ENCODE measurements around the gene ATXN2.

Gene ATXN2

DNA sequence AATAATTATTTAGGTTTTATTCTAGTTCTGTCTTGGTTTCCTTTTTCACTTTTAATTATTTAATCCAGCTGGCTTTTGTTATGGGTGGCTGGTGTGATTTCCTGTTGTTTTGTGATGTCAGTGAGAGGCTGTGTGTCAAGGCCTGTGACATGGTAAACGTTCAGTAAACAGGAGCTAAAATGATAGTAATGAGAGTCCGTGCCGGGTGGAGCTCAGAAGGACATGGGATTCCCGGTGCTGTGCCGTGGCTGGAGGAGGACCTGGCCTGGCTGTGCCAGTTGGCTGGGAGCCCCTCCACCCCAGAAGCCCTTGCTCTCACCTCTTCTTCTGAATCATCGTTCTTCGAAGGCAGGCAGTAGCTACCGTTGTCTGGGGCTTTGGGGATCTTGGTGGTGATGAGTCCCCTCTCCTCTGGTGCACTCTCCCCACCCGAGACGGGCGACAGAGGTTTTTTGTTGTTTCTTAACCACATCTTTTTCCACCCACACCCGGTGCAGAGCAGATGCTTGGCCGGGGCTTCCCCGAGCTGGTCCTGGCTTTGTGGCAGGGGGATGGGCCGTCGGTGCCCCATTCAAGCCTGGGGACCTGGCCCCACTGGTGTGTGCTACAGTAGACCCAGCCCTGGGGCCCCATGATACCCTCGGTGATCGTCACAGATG, 164.3 kb downstream of the ATXN2 start:
- Histone ChIP-seq H3K36me3 (no peaks in the 10 kb centered on the region), H3K27ac (no peak overlapping the region), H3K27me3 (ENCODE audit: insufficient read depth, low read depth, severe bottlenecking) (no peaks in the 10 kb centered on the region), H3K4me3 (ENCODE audit: low read depth, low read length) (no peak overlapping the region), H3K9me3 (ENCODE audit: severe bottlenecking) (no peaks in the 10 kb centered on the region)
- no peak for DNase-seq
- TF ChIP-seq, protein P1, sequence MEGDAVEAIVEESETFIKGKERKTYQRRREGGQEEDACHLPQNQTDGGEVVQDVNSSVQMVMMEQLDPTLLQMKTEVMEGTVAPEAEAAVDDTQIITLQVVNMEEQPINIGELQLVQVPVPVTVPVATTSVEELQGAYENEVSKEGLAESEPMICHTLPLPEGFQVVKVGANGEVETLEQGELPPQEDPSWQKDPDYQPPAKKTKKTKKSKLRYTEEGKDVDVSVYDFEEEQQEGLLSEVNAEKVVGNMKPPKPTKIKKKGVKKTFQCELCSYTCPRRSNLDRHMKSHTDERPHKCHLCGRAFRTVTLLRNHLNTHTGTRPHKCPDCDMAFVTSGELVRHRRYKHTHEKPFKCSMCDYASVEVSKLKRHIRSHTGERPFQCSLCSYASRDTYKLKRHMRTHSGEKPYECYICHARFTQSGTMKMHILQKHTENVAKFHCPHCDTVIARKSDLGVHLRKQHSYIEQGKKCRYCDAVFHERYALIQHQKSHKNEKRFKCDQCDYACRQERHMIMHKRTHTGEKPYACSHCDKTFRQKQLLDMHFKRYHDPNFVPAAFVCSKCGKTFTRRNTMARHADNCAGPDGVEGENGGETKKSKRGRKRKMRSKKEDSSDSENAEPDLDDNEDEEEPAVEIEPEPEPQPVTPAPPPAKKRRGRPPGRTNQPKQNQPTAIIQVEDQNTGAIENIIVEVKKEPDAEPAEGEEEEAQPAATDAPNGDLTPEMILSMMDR (IDR thresholded peaks at IDR 0.05; ENCODE audit: low read depth, low read length) = no peak

DNA sequence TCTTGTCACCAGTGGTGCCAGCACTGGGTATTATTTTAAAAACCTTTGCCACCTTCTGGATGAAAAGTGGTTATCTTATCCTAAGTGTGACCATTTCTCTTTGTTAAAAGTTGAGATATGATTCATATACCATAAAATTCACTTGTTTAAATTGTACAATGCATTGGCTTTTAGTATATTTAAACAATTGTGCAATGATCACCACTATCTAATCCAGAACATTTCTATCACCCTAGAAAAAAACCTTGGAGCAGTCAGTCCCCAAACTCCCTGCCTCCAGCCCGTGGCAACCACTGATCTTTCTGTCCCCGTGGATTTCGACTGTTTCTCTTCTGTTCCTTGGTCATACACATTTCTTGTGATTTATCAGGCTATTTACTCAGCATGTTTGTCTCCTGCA, 165.1 kb downstream of the ATXN2 start:
- H3K4me3 ChIP-seq (ENCODE audit: low read depth, low read length) = no peak overlapping the region
- TF ChIP-seq, protein P1 (IDR thresholded peaks at IDR 0.05; ENCODE audit: low read depth, low read length) = no peak
- DNase-seq = no peak
- no peaks in the 10 kb centered on the region for H3K27me3 ChIP-seq (ENCODE audit: insufficient read depth, low read depth, severe bottlenecking)
- no peaks in the 10 kb centered on the region for H3K9me3 ChIP-seq (ENCODE audit: severe bottlenecking)
- H3K36me3 ChIP-seq = no peaks in the 10 kb centered on the region
- no peak overlapping the region for H3K27ac ChIP-seq

DNA sequence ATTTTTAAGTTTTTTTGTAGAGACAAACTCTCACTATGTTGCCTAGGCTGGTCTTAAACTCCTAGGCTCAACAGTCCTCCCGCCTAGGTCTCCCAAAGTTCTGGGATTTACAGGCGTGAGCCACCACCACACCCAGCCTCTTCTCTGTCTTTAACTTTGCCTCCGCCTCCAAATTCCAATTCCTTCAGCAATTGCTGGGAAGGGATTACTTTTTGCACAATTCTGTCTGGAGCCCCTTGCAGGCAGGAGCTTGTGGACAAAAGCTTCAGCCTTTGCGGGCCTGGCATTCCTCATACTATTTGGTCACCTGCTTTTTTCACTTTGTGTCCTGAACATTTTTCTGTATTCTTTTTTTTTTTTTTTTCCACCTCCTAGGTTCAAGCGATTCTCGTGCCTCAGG, 167.3 kb downstream of the ATXN2 start:
- Histone ChIP-seq H3K27ac (no peak overlapping the region), H3K36me3 (no peaks in the 10 kb centered on the region), H3K9me3 (ENCODE audit: severe bottlenecking) (no peaks in the 10 kb centered on the region), H3K27me3 (ENCODE audit: insufficient read depth, low read depth, severe bottlenecking) (no peaks in the 10 kb centered on the region), H3K4me3 (ENCODE audit: low read depth, low read length) (no peak overlapping the region)
- no peak for DNase-seq
- TF ChIP-seq, protein P1 (IDR thresholded peaks at IDR 0.05; ENCODE audit: low read depth, low read length) = no peak

DNA sequence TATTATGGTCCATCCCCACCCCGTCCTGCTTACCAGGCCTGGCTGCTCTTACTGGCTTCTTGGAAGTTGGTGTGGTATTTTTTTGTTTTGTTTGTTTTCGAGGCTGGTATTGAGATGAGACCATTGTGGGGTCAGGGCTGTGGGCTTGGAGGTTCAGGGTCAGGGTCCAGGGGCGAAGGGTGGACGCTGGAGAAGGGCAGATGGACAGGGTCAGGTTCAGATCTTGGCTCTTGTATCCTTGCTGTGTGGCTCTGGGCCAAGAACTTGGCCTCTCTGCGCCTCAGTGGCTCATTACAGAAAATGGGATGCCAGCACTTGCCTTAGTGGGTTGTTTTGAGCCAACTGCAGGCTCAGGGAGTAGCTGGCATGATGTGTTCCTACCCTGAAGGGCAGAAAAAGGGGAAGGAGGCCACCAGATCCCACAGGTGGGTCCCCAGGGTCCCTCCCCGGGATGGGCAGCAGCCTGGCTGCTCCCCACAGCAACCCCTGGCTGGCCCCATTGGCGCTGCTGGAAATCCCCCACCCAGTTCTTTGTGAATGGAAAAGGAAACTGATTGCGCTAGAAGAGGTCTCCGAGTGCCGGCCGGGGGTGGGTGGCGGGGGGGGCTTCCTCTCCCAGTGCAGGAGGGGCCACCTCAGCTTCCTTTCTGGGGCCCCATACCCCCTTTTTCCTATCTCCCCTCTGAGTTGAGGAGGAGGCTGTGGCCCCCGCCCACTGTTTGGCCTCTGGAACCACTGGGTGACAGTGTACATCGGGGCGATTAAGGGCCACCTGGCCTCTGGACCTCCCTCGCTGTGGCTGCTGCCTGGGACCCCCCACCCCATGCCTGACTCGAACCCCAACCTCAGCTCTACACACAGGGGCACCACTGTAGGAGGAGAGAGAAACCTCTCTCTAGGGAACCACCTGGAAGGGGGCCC, 168.4 kb downstream of the ATXN2 start:
- TF ChIP-seq, protein P1 (IDR thresholded peaks at IDR 0.05; ENCODE audit: low read depth, low read length) = no peak
- Histone ChIP-seq H3K27me3 (ENCODE audit: insufficient read depth, low read depth, severe bottlenecking) (no peaks in the 10 kb centered on the region), H3K27ac (no peak overlapping the region), H3K4me3 (ENCODE audit: low read depth, low read length) (no peak overlapping the region), H3K9me3 (ENCODE audit: severe bottlenecking) (no peaks in the 10 kb centered on the region), H3K36me3 (no peaks in the 10 kb centered on the region)
- no peak for DNase-seq

DNA sequence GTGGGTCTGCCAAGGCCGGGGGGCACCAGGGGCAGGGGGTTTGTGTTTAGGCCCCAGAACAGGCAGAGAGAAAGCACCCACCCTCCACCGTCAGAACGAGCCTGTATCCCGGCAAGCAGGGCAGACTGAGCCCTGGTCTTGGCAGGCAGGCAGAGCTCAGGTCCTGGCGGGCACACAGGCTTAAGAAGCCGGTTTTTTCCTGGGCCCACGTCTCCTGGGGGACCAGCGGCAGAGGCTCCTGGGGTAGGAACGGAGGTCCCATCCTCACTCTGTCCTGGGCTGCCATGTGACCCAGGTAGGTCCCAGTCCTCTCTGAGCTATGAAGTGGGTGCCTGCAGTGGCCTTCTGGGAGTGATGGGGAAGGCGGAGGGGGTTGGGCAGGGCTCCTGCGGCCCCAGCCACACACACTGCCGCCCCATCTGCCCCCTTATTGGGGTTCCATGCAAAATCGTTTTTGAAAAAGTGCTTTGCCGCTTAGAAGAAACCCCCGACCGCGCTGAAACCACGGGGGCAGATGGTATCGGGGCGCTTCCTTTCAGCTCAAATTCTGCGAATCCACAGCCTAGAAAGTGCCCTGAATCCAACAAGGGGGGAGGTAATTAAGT, 169.2 kb downstream of the ATXN2 start:
- no peak for DNase-seq
- H3K27ac ChIP-seq = no peak overlapping the region
- no peaks in the 10 kb centered on the region for H3K36me3 ChIP-seq
- no peaks in the 10 kb centered on the region for H3K27me3 ChIP-seq (ENCODE audit: insufficient read depth, low read depth, severe bottlenecking)
- no peaks in the 10 kb centered on the region for H3K9me3 ChIP-seq (ENCODE audit: severe bottlenecking)
- TF ChIP-seq, protein P1 (IDR thresholded peaks at IDR 0.05; ENCODE audit: low read depth, low read length) = no peak
- H3K4me3 ChIP-seq (ENCODE audit: low read depth, low read length) = no peak overlapping the region
